NCI-H446 (cell line): ENCODE measurements around the gene SPECC1.
"Not testable (repeated sequence)": the region's sequence is repeated elsewhere in the genome, so short reads cannot be mapped to it uniquely, and the experiment has no call there.

Experiments used
- DNase-seq, 2 experiments: peaks; one replicate each; lab custom pipeline; 2025; lab: John Stamatoyannopoulos, UW

SPECC1 gene

GRCh38 chr17:20009302-20010098 is at the start of gene SPECC1:
TSS of gene SPECC1 (plus strand) at chr17:20009359. CDS start at chr17:20096652, 87,293 bp downstream.
- peak; percentile 18 to 90 for DNase-seq

GRCh38 chr17:19962954-19963353 is 46.2 kb upstream of the SPECC1 start:
- DNase-seq, result not testable (repeated sequence)

- no peak for DNase-seq
Observed at GRCh38 chr17:19973156-19973555, 36.0 kb upstream of the SPECC1 start.

GRCh38 chr17:19975601-19976000 is 33.6 kb upstream of the SPECC1 start:
- no peak for DNase-seq

GRCh38 chr17:19977293-19978208 is 31.6 kb upstream of the SPECC1 start, which contains the start of gene AKAP10:
TSS of gene AKAP10 (minus strand) at chr17:19977828. CDS start at chr17:19977679, 149 bp downstream.
- peak; percentile 74 to 88 for DNase-seq

- DNase-seq, result no peak
Observed at GRCh38 chr17:19978209-19978802, 30.9 kb upstream of the SPECC1 start.

- no peak for DNase-seq
Observed at GRCh38 chr17:19978805-19979211, 30.4 kb upstream of the SPECC1 start.

GRCh38 chr17:19979917-19980770 is 29.0 kb upstream of the SPECC1 start:
- no peak for DNase-seq

GRCh38 chr17:19986941-19987861 is 22.0 kb upstream of the SPECC1 start:
- DNase-seq, result no peak

GRCh38 chr17:19987897-19988296 is 21.3 kb upstream of the SPECC1 start:
- peak in 1 of 2 experiments; percentile 10 for DNase-seq

GRCh38 chr17:19991252-19991885 is 17.8 kb upstream of the SPECC1 start:
- no peak for DNase-seq

- DNase-seq, result peak; percentile 85 to 92
Observed at GRCh38 chr17:19992803-19993713, 16.1 kb upstream of the SPECC1 start.

- DNase-seq, result no peak
Observed at GRCh38 chr17:19996086-19996485, 13.1 kb upstream of the SPECC1 start.

- no peak for DNase-seq
Observed at GRCh38 chr17:19996502-19996901, 12.7 kb upstream of the SPECC1 start.

- DNase-seq, result no peak
Observed at GRCh38 chr17:20008242-20009051, 712 bp upstream of the SPECC1 start.

GRCh38 chr17:20009052-20009301 is 182 bp upstream of the SPECC1 start:
- DNase-seq, result no peak

GRCh38 chr17:20010099-20010863 is 1.1 kb downstream of the SPECC1 start:
- peak; percentile 70 to 84 for DNase-seq
